Heart right ventricle (tissue), 16 donors: ENCODE measurements around the gene PSAPL1. TPM values are rescaled to one million over a fixed set of nuclear protein-coding genes. Genes with fewer than 3 reads are reported as not detected.

Source experiments
- ATAC-seq, 8 donors: fragments of 200-7000 bp; cut with Tn5 transposase; one replicate each; pipeline ENCODE4 v1.9.1; 2020; ENCODE audit warnings: mild to moderate bottlenecking in 8 of 8, moderate library complexity in 8 of 8, moderate number of reproducible peaks in 1 of 8
- DNase-seq, 2 donors: peaks; one replicate each; pipeline ENCODE4 v3.0.0-alpha.2; 2020
- H3K27ac ChIP-seq, 10 donors: fragments of 200-600 bp; sonication (generic) in 2 of 10; one replicate each; pipeline versions ENCODE4 v1.5.0 to v1.8.0; 2020 to 2022; ENCODE audit warnings: mild to moderate bottlenecking in 3 of 10
- H3K27me3 ChIP-seq, 7 donors: fragments of 200-600 bp; one replicate each; pipeline ENCODE4 v1.8.0; 2021 to 2022; ENCODE audit warnings: mild to moderate bottlenecking in 2 of 7
- H3K36me3 ChIP-seq, 9 donors: fragments of 200-600 bp; sonication (generic) in 1 of 9; one replicate each; pipeline versions ENCODE4 v1.5.0 to v1.8.0; 2020 to 2022; ENCODE audit warnings: mild to moderate bottlenecking in 2 of 9
- H3K4me1 ChIP-seq, 9 donors: fragments of 200-600 bp; sonication (generic) in 1 of 9; one replicate each; pipeline versions ENCODE4 v1.5.0 to v1.8.0; 2020 to 2022; ENCODE audit warnings: mild to moderate bottlenecking in 4 of 9
- H3K4me3 ChIP-seq, 10 donors: fragments of 200-600 bp; sonication (generic) in 2 of 10; one replicate each; pipeline versions ENCODE4 v1.5.0 to v1.8.0; 2020 to 2022; ENCODE audit warnings: mild to moderate bottlenecking in 7 of 10, moderate library complexity in 2 of 10
- H3K9me3 ChIP-seq, 11 donors: fragments of 200-600 bp in 10 of 11; sonication (generic) in 2 of 11; one replicate each; pipeline versions ENCODE4 v1.5.0 to v1.8.0; 2013 to 2022; ENCODE audit warnings: mild to moderate bottlenecking in 2 of 11, control low read depth in 1 of 11, moderate library complexity in 1 of 11
- WGBS, 2 donors: extraction: QIAGEN DNeasy Blood & Tissue Kit; methylation state at CpG; one replicate each; pipeline ENCODE4 v1.1.7; 2013; ENCODE audit warnings: inconsistent platforms in 1 of 2; 5-methylcytosine and 5-hydroxymethylcytosine counted together
- intact Hi-C, 10 donors: fragments of 100-400 bp; cut with DNase I; formaldehyde crosslinking; loops; one replicate each; pipeline versions ENCODE4 v1.11.1 to v1.14.2; 2022
- polyA plus RNA-seq, 2 donors: library from polyadenylated mRNA; stranded (reverse); fragments of 200-250 nt; gene quantifications; one replicate each; pipeline ENCODE4 v1.2.3, GENCODE V29; 2013
- total RNA-seq, 10 donors: library from RNA; stranded (reverse); fragmentation: NEBNext Ultra II Directional in 3 of 10; extraction: Animal tissue kit (Norgen Biotek cat#: 25700) in 3 of 10; gene quantifications; one replicate each; pipeline versions ENCODE4 v1.2.1 to v1.2.4, GENCODE V29; 2021 to 2023
- TF ChIP-seq, protein P1 (sequence below), 9 donors: fragments of 200-600 bp; sonication (generic) in 2 of 9; IDR thresholded peaks; one replicate each; pipeline versions ENCODE4 v1.5.0 to v1.8.0; 2021 to 2022; ENCODE audit warnings: antibody characterized with exemption in 9 of 9, mild to moderate bottlenecking in 5 of 9, moderate library complexity in 1 of 9
- donor health status: Arrhythmogenic right ventricular cardiomyopathy.
- donor health status: ischemic (EF 13 %, LVEDD 7.1; RV severe dilation, severe dysfunction).
- donor health status: healthy with polysubstance abuse.
- donor health status: DM: no; HTN: yes; CAD: no.
- donor health status: DM: no; HTN: no; CAD: no.
- donor health status: ischemic (EF 25% LVEDD 6.9; RV normal size, moderate dysfunction).
- donor health status: ischemic (EF 25% LVEDD 5.7; RV mildly dilated, moderate dysfunction).
- donor health status: healthy.
- donor health status: DM: yes; HTN: yes; CAD: no.
- donor health status: Ischemic cardiomyopathy.
- donor health status: ischemic (EF 35%, LVEDD 5.7; RV mildly dilated, moderate dysfunction).
- donor health status: nonischemic (EF 11% LVEDD 7.7; RV severe dilation, severe dysfunction).
- donor health status: DM: yes; HTN: yes; CAD: no.
- donor health status: PGD.
- donor health status: ischemic (EF 29% LVEDD 5.4; RV normal size, mild dysfunction).
- donor health status: nonischemic (EF 23%, LVEDD 6.1; RV moderate dilation, normal function).

PSAPL1 gene
- total and polyA plus RNA-seq, 12 donors, result 0.05 TPM; not detected in 11

DNA sequence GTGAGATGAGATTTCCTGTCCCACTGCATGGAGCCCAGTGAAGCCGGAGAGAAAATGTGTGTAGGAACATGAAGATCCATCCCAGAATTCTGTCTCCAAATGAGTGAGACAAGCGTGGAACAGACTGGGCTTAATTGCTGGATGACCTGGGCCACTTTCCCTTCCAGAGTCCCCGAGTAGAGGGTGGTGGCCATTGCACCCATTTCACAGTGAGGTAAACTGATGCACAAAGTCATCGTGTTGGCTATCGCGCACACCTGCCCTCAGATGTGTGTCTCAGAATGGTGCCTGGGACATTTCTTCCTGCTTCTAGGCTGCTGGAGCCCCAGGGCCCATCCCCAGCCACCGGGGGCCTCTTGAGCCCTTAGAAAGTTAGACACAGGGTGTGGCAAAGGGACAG is 43.0 kb upstream of the PSAPL1 start:
- intact Hi-C loops, result no loop called here
- DNase-seq, result no peak
- no peaks in the 10 kb centered on the region for H3K4me1 ChIP-seq
- H3K9me3 ChIP-seq, result no peaks in the 10 kb centered on the region
- no peak for ATAC-seq
- H3K4me3 ChIP-seq, result no peak overlapping the region
- TF ChIP-seq, protein P1, sequence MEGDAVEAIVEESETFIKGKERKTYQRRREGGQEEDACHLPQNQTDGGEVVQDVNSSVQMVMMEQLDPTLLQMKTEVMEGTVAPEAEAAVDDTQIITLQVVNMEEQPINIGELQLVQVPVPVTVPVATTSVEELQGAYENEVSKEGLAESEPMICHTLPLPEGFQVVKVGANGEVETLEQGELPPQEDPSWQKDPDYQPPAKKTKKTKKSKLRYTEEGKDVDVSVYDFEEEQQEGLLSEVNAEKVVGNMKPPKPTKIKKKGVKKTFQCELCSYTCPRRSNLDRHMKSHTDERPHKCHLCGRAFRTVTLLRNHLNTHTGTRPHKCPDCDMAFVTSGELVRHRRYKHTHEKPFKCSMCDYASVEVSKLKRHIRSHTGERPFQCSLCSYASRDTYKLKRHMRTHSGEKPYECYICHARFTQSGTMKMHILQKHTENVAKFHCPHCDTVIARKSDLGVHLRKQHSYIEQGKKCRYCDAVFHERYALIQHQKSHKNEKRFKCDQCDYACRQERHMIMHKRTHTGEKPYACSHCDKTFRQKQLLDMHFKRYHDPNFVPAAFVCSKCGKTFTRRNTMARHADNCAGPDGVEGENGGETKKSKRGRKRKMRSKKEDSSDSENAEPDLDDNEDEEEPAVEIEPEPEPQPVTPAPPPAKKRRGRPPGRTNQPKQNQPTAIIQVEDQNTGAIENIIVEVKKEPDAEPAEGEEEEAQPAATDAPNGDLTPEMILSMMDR (IDR thresholded peaks at IDR 0.05), result no peak
- H3K27me3 ChIP-seq, result peaks cover 0 to 5% (median 0%) of the 10 kb centered on the region in 7 donors
- WGBS, 2 donors, result 85 to 91% methylated on average over 7 of the region's 7 CpGs
- no peak overlapping the region for H3K27ac ChIP-seq
- no peaks in the 10 kb centered on the region for H3K36me3 ChIP-seq

- DNase-seq, result no peak
- H3K4me3 ChIP-seq, result no peak overlapping the region
- H3K27ac ChIP-seq, result no peak overlapping the region
- no peaks in the 10 kb centered on the region for H3K36me3 ChIP-seq
- TF ChIP-seq, protein P1 (IDR thresholded peaks at IDR 0.05), result no peak
- 67 to 69% methylated on average over 6 of the region's 6 CpGs for WGBS, 2 donors
- no peak for ATAC-seq
- intact Hi-C loops, result no loop called here
- H3K9me3 ChIP-seq, result no peaks in the 10 kb centered on the region
- H3K4me1 ChIP-seq, result no peaks in the 10 kb centered on the region
- H3K27me3 ChIP-seq, result peaks cover 0 to 14% (median 8%) of the 10 kb centered on the region in 7 donors
Measured at GRCh38 chr4:7476820-7477219, 42.1 kb upstream of the PSAPL1 start.

- H3K9me3 ChIP-seq, result no peaks in the 10 kb centered on the region
- H3K36me3 ChIP-seq, result no peaks in the 10 kb centered on the region
- no peaks in the 10 kb centered on the region for H3K4me1 ChIP-seq
- peaks cover 0 to 19% (median 10%) of the 10 kb centered on the region in 7 donors for H3K27me3 ChIP-seq
- H3K4me3 ChIP-seq, result no peak overlapping the region
- intact Hi-C loops, result no loop called here
- no peak overlapping the region for H3K27ac ChIP-seq
- DNase-seq, result no peak
- no peak for ATAC-seq
- WGBS, 2 donors, result 83 to 89% methylated on average over 5 of the region's 5 CpGs
- TF ChIP-seq, protein P1 (IDR thresholded peaks at IDR 0.05), result no peak
Measured at GRCh38 chr4:7475207-7475606, 40.5 kb upstream of the PSAPL1 start.

DNA sequence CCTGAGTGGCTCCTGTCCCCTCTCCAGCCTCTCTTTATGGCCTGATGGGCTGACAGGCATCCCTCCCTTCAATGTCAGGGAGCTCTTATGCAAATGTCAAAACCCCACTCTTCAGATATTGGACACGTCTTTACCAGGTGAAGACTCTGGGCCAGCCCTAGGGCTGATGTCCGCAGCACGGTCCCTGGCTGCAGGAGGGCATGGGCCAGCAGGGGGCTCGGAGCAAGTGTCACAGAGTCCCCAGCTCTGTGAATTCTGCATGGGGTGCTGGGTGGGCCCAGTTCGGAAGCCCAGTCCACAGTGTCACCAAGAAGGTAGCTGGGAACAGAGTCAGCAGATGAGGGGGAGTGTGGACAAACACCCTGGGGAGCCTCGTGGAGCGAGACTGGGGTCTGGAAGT is 39.6 kb upstream of the PSAPL1 start:
- no peaks in the 10 kb centered on the region for H3K36me3 ChIP-seq
- DNase-seq (no peak), ATAC-seq (no peak)
- H3K9me3 ChIP-seq, result no peaks in the 10 kb centered on the region
- 68 to 81% methylated on average over 7 of the region's 7 CpGs for WGBS, 2 donors
- H3K4me1 ChIP-seq, result no peaks in the 10 kb centered on the region
- H3K27ac ChIP-seq, result no peak overlapping the region
- TF ChIP-seq, protein P1 (IDR thresholded peaks at IDR 0.05), result no peak
- intact Hi-C loops, result no loop called here
- peaks cover 0 to 19% (median 10%) of the 10 kb centered on the region in 7 donors for H3K27me3 ChIP-seq
- no peak overlapping the region for H3K4me3 ChIP-seq
